Femur (tissue), 1 donor: Measurements from ENCODE around the gene OLFML3.

Experiments
- DNase-seq: peaks from one replicate; pipeline ENCODE4 v3.0.0-alpha.2; 2017

Gene OLFML3

DNA sequence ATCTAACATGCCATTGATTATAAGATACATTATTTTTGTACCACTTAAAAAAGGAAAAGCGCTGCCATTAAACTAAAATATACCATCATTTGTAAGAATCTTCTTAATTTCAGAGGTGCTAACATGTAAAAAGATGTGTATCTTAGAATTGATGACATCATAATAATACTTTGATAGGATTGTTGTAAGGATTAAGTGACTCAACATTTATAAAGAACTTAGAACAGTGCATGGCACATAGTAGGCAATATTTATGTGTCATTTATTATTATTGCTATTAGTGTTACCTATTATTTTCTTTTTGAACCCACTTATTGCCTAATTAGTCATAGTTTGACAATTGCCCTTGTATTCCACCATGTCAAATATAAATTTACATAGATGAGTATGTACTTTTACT lies 28.4 kb upstream of the OLFML3 start:
- DNase-seq = no peak

DNA sequence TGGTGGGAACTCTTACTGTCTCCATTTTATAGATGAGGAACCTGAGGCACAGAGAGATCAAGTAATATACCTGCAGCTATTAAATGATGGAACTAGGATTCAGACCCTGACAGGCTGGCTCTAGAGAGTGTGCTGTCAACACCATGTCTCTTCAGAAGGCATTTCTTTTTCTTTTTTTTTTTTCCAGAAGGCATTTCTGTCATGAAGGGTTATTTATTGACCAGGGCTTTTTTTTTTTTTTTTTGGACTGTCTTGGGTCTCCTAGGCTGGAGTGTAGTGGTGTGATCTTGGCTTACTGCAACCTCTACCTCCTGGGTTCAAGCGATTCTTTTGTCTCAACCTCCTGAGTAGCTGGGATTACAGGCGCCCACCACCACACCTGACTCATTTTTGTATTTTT lies 27.6 kb upstream of the OLFML3 start:
- no peak for DNase-seq

DNA sequence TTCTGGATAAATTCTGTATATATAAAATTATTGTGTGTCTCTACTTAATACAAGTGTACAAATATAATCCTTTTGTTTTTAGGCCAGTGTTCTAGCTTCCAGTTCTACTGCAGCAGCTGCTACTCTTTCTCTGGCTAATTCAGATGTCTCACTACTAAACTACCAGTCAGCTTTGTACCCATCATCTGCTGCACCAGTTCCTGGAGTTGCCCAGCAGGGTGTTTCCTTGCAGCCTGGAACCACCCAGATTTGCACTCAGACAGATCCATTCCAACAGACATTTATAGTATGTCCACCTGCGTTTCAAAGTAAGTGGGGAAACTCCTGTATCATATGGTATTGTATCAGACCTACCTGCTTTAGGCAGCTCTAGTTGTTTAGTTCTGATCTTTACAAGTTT lies 21.3 kb upstream of the OLFML3 start:
- no peak for DNase-seq

DNA sequence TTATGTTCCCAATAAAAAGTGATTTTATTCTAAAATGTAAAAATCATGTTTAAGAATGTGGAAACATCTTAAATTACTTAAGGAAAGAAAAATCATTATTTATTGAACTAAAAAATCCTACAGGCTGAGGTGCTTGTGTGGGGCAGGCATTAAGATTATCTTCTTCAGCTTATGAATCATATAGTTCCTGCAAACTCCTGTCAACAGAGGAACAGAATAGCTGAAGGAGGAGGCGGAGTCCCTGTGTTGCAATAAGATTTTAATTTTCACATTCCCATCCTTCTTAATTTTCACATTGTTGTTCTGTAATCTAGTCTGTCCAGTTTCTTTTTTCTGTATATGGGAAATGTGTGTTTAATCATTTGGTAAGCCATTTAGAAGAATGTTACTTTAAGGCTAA lies 20.6 kb upstream of the OLFML3 start:
- no peak for DNase-seq

DNA sequence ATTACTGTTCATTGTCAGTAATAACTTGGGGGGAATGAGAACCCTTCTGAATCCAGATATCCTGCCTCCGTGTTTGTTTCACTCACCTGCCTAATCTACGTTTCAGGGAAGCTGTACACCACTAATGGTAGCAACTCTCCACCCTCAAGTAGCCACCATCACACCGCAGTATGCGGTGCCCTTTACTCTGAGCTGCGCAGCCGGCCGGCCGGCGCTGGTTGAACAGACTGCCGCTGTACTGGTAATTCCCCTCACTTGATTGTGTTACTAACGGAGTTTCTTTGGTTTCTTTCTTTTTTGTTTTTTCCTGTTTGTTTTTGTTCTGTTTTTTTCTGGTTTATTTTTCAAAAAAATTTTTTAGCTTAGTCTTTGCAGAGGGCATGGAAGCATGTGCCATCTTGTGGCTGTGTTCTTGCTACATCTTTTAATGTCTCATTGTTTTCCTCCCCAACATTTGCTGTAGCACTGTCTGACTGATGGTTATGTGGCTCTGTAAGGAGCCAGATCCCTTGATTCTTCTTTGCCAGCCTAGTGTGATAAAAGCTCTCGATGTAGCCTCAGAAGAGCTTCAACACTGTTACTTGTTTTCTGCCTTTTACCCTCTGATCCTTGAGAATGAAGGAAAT lies 15.9 kb upstream of the OLFML3 start:
- DNase-seq = no peak

DNA sequence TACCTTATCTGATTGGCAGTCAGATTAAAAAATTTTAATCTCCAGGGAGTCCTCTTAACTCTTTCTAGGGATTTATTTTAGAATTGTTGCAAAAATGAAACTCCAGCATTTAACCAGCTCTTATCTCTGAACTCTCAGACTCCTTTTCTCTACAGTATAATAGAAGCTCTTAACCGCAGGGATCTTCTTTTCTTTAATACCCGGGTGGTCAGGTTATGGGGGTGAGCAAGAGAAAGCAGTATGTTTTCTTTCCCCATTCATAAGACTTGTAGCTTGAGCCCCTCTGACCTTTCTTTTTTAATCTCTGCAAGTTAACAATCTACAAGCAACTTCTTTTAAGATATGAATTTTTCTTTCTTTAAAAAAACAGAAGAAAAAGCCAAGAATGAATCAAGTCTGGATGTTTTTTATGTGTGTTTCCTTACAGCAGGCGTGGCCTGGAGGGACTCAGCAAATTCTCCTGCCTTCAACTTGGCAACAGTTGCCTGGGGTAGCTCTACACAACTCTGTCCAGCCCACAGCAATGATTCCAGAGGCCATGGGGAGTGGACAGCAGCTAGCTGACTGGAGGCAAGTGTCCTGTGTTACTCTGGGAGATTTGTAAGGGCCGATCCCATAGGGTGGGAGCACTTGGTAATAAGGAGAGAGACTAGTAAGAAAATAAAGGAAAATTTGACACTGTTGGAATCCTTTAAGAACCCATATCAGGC lies 13.4 kb upstream of the OLFML3 start:
- no peak for DNase-seq

DNA sequence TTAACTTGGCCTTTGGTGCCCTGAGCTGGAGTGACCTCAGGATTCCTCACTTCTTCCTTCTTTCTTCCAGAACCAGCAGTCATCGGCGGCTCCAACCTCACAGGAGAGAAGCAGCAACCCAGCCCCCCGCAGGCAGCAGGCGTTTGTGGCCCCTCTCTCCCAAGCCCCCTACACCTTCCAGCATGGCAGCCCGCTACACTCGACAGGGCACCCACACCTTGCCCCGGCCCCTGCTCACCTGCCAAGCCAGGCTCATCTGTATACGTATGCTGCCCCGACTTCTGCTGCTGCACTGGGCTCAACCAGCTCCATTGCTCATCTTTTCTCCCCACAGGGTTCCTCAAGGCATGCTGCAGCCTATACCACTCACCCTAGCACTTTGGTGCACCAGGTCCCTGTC lies 6.3 kb upstream of the OLFML3 start:
- DNase-seq = no peak

DNA sequence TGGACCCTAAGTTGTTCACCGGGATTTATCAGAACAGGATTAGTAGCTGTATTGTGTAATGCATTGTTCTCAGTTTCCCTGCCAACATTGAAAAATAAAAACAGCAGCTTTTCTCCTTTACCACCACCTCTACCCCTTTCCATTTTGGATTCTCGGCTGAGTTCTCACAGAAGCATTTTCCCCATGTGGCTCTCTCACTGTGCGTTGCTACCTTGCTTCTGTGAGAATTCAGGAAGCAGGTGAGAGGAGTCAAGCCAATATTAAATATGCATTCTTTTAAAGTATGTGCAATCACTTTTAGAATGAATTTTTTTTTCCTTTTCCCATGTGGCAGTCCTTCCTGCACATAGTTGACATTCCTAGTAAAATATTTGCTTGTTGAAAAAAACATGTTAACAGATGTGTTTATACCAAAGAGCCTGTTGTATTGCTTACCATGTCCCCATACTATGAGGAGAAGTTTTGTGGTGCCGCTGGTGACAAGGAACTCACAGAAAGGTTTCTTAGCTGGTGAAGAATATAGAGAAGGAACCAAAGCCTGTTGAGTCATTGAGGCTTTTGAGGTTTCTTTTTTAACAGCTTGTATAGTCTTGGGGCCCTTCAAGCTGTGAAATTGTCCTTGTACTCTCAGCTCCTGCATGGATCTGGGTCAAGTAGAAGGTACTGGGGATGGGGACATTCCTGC lies 3.9 kb upstream of the OLFML3 start:
- DNase-seq = no peak

DNA sequence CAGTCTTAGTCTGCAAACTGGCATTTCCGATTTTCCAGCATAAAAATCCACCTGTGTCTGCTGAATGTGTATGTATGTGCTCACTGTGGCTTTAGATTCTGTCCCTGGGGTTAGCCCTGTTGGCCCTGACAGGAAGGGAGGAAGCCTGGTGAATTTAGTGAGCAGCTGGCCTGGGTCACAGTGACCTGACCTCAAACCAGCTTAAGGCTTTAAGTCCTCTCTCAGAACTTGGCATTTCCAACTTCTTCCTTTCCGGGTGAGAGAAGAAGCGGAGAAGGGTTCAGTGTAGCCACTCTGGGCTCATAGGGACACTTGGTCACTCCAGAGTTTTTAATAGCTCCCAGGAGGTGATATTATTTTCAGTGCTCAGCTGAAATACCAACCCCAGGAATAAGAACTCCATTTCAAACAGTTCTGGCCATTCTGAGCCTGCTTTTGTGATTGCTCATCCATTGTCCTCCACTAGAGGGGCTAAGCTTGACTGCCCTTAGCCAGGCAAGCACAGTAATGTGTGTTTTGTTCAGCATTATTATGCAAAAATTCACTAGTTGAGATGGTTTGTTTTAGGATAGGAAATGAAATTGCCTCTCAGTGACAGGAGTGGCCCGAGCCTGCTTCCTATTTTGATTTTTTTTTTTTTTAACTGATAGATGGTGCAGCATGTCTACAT lies 2.5 kb upstream of the OLFML3 start:
- no peak for DNase-seq

DNA sequence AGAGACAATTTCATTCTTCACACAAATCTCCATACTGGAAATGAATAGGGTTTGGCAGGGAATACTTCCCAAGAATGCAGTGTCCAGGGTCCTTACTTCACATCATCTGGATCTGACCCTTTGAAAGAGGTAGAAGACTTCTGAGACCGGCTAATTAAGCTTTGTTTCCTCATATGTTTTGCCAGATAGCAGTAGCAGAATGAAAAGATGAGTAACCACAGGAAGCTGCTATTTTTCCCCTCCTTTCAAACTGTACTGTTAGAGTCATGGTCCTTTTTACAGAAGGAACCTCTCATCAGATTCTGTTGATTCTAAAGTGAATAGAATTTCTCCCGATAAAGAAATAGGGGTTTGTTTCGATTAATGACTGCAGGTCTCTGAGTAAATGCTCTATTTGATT lies 1.4 kb upstream of the OLFML3 start:
- no peak for DNase-seq

DNA sequence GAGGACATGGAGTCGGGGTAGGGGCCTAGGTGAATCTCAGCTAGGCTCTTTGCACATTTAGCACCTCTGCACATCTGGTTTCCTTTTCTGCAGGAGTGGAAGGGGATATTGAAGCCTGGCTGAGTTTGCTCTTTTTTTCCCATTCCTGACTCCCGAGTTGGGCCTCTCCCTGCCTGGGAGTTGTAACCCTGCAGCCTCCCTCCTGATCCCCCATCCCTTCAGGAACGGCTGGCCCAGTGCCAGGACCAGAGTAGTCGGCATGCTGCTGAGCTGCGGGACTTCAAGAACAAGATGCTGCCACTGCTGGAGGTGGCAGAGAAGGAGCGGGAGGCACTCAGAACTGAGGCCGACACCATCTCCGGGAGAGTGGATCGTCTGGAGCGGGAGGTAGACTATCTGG lies 836 bp downstream of the OLFML3 start:
- DNase-seq = peak; percentile 87

DNA sequence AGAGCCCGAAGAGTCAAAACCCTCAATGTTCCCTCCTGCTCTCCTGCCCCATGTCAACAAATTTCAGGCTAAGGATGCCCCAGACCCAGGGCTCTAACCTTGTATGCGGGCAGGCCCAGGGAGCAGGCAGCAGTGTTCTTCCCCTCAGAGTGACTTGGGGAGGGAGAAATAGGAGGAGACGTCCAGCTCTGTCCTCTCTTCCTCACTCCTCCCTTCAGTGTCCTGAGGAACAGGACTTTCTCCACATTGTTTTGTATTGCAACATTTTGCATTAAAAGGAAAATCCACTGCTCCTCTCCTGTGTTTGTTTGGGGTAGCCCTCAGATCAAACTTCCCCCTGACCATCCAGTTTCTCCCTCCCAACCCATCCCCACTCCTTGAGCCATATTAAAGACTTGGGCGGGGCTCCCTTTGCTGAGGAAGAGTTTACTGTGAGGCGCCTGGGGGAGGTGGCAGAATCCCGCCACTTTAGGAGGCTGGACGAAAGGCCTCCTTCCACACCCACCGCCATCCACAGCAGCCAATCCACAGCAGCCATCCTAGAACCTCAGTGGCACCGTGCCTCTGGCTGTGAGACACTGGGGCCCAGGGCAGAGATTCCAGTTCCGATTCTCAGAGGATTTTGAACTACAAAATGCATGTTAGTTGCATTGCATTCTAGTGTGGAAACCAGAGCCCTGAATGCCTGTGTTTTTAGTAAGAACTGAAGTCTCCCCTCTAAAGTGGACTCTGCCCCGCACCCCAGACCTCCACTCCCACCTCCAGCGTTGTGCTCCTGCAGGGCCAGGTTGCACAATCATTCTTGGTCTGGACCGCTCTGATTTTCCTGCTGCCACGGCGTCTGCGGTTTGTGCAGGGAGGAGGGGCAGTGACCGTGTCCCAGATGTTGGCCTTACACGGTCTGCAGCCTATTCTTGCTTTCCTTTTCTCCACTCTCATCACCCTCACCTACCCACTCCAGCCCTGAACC lies 3.0 kb downstream of the OLFML3 start:
- DNase-seq = peak; percentile 90

DNA sequence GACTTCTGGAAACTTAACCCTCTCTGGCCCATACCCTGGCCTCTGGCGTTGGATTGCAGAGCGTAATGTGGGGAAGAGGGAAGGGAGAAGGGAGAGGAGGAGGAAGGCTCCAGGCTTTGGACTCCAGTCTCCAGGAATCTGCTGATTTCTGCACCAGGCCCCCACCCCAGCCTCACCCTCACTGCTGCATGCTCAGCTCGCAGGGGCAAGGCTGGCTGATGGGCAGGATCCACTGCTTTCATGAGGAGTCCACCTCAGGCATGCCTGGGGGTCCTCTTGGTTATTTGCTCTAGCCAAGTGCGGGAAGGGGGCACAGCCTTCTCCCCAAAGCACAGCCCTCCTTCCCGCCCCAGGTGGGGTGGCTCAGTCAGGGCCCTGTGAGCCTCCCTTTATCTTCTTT lies 3.7 kb downstream of the OLFML3 start:
- DNase-seq = no peak

DNA sequence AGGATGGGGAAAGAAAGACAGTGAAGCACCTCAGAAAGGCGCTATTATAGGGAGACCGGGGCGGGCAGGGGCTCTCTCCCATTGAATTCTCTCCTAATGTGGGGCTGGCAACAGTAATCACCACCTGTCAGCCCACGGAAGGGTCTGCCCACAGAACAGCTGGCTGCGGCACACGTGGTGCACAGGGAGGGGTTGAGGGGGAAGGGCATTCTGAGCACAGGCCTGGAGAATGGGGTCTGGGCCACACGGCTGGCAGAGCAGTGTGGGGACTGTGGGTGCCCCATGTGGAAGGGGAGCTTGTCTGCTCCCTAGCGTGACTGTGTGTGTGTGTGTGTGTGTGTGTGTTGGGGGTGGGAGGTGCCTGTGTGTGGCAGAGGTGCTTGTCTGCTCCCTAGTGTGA lies 4.1 kb downstream of the OLFML3 start:
- peak; percentile 58 for DNase-seq

DNA sequence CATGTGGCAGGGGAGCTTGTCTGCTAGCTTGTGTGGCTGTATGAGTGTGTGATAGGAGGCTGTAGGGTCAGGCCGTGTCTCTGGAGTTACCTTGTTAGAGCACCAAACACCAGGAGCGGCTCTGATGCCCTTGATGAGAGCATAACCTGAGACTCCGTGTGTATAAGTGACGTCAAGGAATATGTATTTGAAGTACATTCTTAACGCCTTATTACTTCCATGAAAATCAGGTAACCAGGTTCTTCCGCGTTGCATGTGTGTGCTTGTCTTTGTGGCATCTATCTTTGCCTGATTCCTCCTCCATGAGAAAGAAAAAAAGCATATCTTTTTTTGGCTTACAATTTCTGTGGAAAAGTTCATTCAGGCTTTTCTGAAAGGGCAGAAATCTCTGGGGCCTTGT lies 4.6 kb downstream of the OLFML3 start:
- DNase-seq = no peak

DNA sequence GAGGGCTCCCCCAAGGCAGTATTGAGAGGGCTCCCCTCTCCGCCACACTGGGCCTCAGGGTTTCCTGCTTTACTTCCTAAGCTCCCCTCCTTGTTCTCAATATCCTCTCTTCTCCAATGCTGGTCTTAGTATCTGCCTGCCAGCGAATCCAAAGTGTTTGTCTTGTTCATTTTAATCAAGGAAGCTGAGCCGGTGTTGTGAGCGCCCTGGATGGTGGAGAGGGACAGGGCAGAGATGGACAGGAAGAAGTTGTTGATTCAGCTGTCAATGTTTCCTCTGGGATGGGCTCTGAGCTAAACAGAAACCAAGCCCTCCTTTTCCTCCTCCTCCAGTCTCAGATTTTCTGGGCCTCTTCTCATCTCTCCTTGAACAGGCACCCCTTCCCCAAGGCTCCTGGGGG lies 5.4 kb downstream of the OLFML3 start:
- DNase-seq = peak; percentile 46

DNA sequence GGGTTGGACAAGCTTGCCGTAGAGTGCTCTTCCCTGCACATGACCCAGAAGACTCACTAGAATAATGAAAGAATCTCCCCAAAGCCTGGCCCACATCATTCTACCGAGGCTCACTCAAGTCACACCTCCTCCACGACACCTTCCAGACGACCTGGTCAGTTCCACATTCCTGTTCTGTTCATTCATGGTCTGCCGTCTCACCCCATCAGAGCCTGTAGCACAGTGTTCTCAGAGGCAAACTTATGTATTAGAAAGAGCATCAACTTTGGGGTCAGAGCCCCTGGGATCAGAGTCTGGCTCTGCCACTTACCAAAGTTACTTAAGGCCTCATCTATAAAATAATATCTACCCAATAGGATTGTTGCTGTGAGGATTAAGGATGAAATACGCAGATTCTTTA lies 7.5 kb downstream of the OLFML3 start:
- no peak for DNase-seq

DNA sequence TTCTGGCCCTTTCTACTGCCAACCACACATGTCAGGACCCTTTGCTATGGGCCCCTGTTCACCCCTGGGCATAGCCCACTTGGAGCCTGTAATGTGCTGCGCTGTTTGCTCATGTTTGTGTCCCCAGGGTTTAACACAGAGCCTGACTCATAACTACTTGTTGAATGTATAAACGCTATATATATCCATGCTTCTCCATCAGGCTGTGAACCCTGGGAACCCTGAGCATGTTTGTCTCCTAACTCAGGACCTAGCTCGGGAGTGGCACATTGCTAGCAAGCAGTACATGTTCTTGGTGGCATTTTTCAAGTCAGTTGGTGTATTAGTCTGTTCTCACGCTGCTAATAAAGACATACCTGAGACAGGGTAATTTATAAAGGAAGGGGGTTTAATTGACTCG lies 8.0 kb downstream of the OLFML3 start:
- DNase-seq = no peak

DNA sequence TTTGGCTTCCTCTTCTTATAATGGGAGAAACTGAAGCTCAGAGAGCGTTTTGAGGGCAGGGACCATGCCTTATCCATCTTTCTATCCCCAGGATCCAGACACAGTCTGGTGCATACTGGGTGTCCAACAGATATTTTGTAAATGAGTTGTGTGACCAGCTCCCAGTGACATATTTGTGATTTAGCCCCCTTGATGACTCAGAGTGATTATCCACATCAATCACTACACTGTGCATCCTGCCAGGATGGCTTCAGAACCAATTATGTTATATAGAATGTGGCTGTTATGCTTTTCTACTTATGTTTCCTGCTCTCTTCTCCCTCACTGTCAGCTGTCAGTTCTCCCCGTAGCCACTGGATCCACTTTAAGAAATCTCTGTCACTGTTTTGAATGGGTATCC lies 11.3 kb downstream of the OLFML3 start:
- no peak for DNase-seq

DNA sequence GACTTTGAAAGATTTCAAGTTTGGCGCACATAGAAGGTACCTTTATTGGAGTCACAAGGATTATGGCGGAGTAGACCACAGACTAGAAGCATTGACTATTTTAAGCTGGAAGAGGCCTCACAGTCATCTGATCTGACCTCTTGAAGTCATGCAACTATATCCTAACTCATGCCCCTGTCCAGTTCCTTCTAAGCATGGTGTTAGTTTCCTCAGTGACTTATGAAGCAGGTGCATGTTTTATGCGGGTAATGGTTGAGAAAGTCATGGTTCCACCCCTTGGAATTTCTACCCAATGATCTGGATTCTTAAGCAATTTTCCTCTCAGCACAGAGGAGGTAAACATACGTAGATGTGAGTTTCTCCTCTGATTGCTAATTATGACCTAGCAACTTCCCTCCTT lies 11.7 kb downstream of the OLFML3 start:
- DNase-seq = no peak

DNA sequence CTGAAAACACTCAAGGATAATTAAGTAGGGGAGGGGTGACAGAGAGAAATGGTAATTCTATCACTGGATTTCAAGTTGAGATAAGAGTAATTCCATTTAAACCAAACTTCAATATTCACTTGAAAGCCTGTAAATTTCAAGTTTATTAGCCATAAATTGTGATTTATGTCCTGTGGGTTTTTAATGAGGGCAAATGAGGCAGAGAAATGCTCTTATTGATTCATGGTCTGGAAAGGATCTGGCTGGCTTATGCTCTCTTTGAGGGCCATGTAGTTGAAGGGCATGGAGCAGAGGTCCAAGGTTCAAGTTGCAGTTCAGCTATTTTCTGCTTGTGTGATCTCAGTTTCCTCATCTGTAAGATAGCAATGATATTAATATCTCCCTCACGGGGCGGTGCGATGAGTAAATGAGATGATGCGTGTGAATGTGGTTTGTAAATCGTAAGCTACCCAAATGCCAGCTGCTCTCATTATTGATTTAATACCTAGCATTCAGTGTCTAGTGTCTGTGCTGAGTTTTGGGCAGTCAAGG lies 12.3 kb downstream of the OLFML3 start:
- DNase-seq = no peak

DNA sequence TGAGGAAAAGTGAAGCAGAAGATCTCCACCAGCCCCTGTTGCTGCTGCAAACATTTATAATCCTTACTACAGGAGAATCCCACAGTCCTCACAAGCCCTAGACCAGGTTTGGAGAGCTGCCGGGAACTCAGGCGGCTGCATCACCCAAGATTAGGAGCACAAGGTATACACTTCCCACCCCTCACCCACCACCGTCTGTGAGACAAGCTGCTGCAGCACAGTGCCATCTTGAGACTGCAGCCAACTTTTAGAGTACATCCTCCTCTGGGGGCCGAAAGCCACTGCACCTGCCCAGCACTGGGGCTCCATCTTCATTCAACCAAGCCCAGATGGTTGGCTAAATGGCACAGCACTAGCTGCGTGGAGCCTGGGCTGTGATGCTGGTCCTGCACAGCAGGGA lies 13.8 kb downstream of the OLFML3 start:
- DNase-seq = no peak
